Prostate gland (tissue), 2 donors: ENCODE results near the gene MAP4. TPM values are rescaled to one million over a fixed set of nuclear protein-coding genes. Genes with fewer than 3 reads are reported as not detected.

Source experiments
- DNase-seq: peaks from one replicate; pipeline ENCODE4 v3.0.0-alpha.2; 2019; ENCODE audit warnings: low spot score
- H3K27ac ChIP-seq, 2 donors: fragments of 200-600 bp; sonication (generic); 2 replicates each; pipeline ENCODE4 v1.5.1; 2017 to 2019
- H3K27me3 ChIP-seq: fragments of 200-600 bp; sonication (generic); replicated peaks from 2 replicates; pipeline ENCODE4 v1.5.1; 2019; ENCODE audit not compliant: insufficient read depth
- H3K36me3 ChIP-seq, 2 donors: fragments of 200-600 bp; sonication (generic); 1 replicate in 1 of 2; 2 replicates in 1 of 2; pipeline versions ENCODE4 v1.5.1 to v1.8.1; 2017 to 2019
- H3K4me1 ChIP-seq: fragments of 200-600 bp; sonication (generic); replicated peaks from 2 replicates; pipeline ENCODE4 v1.5.1; 2019
- H3K4me3 ChIP-seq, 2 donors: fragments of 200-600 bp; sonication (generic); 2 replicates each; pipeline ENCODE4 v1.5.1; 2017 to 2019
- H3K9me3 ChIP-seq: fragments of 200-600 bp; sonication (generic); 2 replicates; pipeline ENCODE4 v1.5.1; 2017
- POLR2A ChIP-seq: fragments of 450-650 bp; IDR thresholded peaks from one replicate; pipeline ENCODE4 v1.6.1; 2016; ENCODE audit warnings: antibody characterized with exemption, mild to moderate bottlenecking
- POLR2AphosphoS5 ChIP-seq: sonication (generic); formaldehyde crosslinking; IDR thresholded peaks from one replicate; pipeline ENCODE4 v1.6.1; 2017; ENCODE audit warnings: antibody characterized with exemption
- WGBS: methylation state at CpG from one replicate; pipeline ENCODE4 v1.1.5; 2018; 5-methylcytosine and 5-hydroxymethylcytosine counted together
- intact Hi-C: fragments of 100-400 bp; cut with DNase I; formaldehyde crosslinking; loops from one replicate; pipeline ENCODE4 v1.14.2; 2022
- total RNA-seq, 2 donors: library from RNA; depleted of rRNA; stranded (reverse); fragments of >200 nt; gene quantifications; one replicate each; pipeline ENCODE4 v1.1.0, GENCODE V29; 2016
- TF ChIP-seq, protein P1 (sequence below), 4 experiments: fragments of 200-600 bp in 2 of 4; fragments of 450-650 bp in 2 of 4; sonication (generic) in 2 of 4; IDR thresholded peaks; 1 replicate in 3 of 4; 2 replicates in 1 of 4; pipeline ENCODE4 v1.5.1; 2016 to 2019; ENCODE audit warnings: antibody characterized with exemption in 4 of 4, mild to moderate bottlenecking in 2 of 4, moderate library complexity in 2 of 4

The MAP4 gene
- total RNA-seq, 2 donors from 2014 or later = 74.3 to 230 TPM

DNA sequence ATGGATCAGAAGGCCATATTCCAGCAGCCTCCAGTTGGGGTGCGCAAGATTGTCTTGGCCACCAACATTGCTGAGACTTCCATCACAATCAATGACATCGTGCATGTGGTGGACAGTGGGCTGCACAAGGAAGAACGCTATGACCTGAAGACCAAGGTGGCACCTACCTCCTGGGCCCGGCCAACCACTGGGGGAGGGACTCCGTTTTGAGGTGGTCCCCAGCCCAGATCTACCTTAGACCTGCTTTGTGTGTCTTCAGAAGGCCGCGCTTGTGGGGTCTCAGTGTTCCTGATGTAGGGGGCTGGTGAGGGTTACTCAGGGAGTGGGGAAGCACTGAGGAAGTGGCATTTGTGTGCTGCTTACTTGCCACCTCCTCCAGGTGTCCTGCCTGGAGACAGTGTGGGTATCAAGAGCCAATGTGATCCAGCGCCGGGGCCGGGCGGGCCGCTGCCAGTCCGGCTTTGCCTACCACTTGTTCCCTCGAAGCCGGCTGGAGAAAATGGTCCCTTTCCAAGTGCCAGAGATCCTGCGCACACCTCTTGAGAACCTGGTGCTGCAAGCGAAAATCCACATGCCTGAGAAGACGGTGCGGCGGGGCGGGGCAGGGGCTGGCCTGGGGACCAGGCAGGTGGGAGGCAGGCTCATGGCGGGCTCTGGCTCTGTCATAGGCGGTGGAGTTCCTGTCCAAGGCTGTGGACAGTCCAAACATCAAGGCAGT, 168.3 kb downstream of the MAP4 start:
- Histone ChIP-seq H3K9me3 (no peaks in the 10 kb centered on the region), H3K4me3 (no peak overlapping the region), H3K4me1 (no peaks in the 10 kb centered on the region), H3K27ac (no peak overlapping the region), H3K27me3 (no peaks in the 10 kb centered on the region), H3K36me3 (peaks cover 12 to 44% of the 10 kb centered on the region in 2 donors)
- 93% methylated on average over 23 of the region's 23 CpGs for WGBS
- TF ChIP-seq, protein P1, sequence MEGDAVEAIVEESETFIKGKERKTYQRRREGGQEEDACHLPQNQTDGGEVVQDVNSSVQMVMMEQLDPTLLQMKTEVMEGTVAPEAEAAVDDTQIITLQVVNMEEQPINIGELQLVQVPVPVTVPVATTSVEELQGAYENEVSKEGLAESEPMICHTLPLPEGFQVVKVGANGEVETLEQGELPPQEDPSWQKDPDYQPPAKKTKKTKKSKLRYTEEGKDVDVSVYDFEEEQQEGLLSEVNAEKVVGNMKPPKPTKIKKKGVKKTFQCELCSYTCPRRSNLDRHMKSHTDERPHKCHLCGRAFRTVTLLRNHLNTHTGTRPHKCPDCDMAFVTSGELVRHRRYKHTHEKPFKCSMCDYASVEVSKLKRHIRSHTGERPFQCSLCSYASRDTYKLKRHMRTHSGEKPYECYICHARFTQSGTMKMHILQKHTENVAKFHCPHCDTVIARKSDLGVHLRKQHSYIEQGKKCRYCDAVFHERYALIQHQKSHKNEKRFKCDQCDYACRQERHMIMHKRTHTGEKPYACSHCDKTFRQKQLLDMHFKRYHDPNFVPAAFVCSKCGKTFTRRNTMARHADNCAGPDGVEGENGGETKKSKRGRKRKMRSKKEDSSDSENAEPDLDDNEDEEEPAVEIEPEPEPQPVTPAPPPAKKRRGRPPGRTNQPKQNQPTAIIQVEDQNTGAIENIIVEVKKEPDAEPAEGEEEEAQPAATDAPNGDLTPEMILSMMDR (IDR thresholded peaks at IDR 0.05) = no peak
- TF ChIP-seq POLR2A = no peak
- TF ChIP-seq POLR2AphosphoS5 = no peak
- no peak for DNase-seq
- intact Hi-C loops = no loop called here

GRCh38 chr3:47847260-47847659, 169.0 kb downstream of the MAP4 start:
- H3K36me3 ChIP-seq = peaks cover 11 to 47% of the 10 kb centered on the region in 2 donors
- H3K4me3 ChIP-seq = no peak overlapping the region
- no peak for DNase-seq
- no peaks in the 10 kb centered on the region for H3K9me3 ChIP-seq
- H3K27me3 ChIP-seq = no peaks in the 10 kb centered on the region
- intact Hi-C loops = no loop called here
- no peak overlapping the region for H3K27ac ChIP-seq
- 66% methylated on average over 11 of the region's 11 CpGs for whole genome bisulfite sequencing
- H3K4me1 ChIP-seq = no peaks in the 10 kb centered on the region
- TF ChIP-seq POLR2A (no peak), POLR2AphosphoS5 (no peak)
- TF ChIP-seq, protein P1 (IDR thresholded peaks at IDR 0.05) = no peak

DNA sequence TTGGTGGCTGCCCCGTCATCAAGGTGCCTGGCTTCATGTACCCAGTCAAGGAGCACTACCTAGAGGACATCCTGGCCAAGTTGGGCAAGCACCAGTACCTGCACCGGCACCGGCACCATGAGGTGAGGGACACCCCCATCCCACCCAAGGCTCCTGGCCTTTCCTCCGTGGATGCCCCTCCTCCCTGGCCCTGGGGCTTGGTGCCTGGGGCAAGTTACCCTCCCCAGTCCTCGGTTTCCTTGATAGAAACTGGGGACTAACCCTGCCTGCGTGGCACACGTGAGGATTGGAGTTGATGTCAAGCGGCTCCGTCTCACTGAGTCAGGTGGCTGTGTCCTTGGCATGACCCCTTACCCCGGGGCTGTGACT, 169.4 kb downstream of the MAP4 start:
- Histone ChIP-seq H3K4me3 (no peak overlapping the region), H3K4me1 (no peaks in the 10 kb centered on the region), H3K9me3 (no peaks in the 10 kb centered on the region), H3K27me3 (no peaks in the 10 kb centered on the region), H3K27ac (no peak overlapping the region), H3K36me3 (peaks cover 11 to 50% of the 10 kb centered on the region in 2 donors)
- no peak for DNase-seq
- TF ChIP-seq POLR2AphosphoS5 (no peak), POLR2A (no peak)
- TF ChIP-seq, protein P1 (IDR thresholded peaks at IDR 0.05) = no peak
- 79% methylated on average over 10 of the region's 10 CpGs for WGBS
- intact Hi-C loops = no loop called here

GRCh38 chr3:47846186-47846879, 169.9 kb downstream of the MAP4 start:
- TF ChIP-seq, protein P1 (IDR thresholded peaks at IDR 0.05) = no peak
- no peak for TF ChIP-seq POLR2AphosphoS5
- no peak for TF ChIP-seq POLR2A
- H3K4me3 ChIP-seq = no peak overlapping the region
- intact Hi-C loops = no loop called here
- H3K27me3 ChIP-seq = no peaks in the 10 kb centered on the region
- 95% methylated on average over 32 of the region's 37 CpGs for WGBS
- H3K36me3 ChIP-seq = peaks cover 11 to 56% of the 10 kb centered on the region in 2 donors
- no peak overlapping the region for H3K27ac ChIP-seq
- no peak for DNase-seq
- H3K9me3 ChIP-seq = no peaks in the 10 kb centered on the region
- no peaks in the 10 kb centered on the region for H3K4me1 ChIP-seq
